ENCODE results near the gene CD109. TPM values are rescaled to one million over a fixed set of nuclear protein-coding genes. Genes with fewer than 3 reads are reported as not detected.
"Not testable (repeated sequence)": the region's sequence is repeated elsewhere in the genome, so short reads cannot be mapped to it uniquely, and the experiment has no call there.

CD109 gene
- total RNA-seq, 1 donor from 2014 or later = 1.2 TPM

DNA sequence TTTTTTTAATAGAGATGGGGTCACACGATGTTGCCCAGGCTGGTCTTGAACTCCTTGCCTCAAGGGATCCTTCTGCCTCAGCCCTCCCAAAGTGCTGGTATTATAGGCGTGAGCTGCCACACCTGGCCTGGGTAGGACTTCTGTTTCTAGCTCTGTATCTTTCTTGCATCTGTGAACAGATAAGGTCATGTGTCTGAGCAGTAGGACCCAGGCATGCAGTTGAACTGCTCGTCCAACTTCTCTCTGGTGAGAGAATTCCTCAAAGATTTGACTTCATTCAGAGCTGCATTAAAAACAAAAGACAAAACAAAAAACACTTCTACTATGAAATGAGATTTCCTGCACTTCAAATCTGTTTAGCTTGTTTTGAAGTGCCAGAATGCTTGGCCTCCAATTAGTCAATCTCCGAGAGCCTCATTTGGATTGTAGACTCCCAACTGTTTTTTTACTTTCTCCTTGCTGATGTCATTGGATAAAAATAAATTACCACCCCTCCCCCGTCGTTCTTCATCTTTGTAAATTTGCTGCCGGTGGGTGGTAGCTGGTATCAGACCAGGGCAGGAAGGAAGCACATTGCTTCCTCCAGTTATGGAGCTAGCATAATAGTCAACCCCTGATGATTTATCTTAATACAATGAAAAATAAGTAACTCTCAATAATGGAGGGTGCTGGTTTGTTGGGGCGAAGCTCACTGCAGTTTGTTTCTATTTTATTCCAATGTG, 17.6 kb downstream of the CD109 start:
- no peak for DNase-seq (ENCODE audit: low spot score)
- H3K27ac Mint-ChIP-seq = no peak overlapping the region
- H3K4me2 ChIP-seq = no peak overlapping the region

DNA sequence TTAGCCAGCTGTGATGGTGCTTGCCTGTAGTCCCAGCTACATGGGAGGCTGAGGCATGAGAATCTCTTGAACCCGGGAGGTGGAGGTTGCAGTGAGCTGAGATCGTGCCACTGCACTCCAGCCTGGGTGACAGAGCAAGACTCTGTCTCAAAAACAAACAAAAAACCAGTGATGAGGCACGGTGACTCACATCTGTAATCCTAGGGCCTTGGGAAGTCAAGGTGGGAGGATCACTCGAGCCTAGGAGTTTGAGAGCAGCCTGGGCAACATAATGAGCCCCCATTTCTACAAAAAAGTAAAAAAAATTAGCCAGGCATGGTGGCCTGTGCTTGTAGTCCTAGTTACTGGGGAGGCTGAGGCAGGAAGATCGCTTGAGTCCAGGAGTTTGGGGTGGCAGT, 19.1 kb downstream of the CD109 start:
- not testable (repeated sequence) for H3K4me1 ChIP-seq; H3K9me3 Mint-ChIP-seq; H3K4me2 ChIP-seq; H3K36me3 Mint-ChIP-seq; H3K27ac Mint-ChIP-seq; H3F3A ChIP-seq (ENCODE audit: low read depth); H3K27ac ChIP-seq; H3K4me3 ChIP-seq; H3K27me3 ChIP-seq; H3K4me1 Mint-ChIP-seq; H3K27me3 Mint-ChIP-seq (ENCODE audit: insufficient read depth, low read depth); H3K36me3 ChIP-seq; H2AFZ ChIP-seq (replicated peaks); H3K9me3 ChIP-seq (ENCODE audit: low read depth); H3K9ac ChIP-seq; H3K4me3 Mint-ChIP-seq; DNase-seq (ENCODE audit: low spot score); H3K79me2 ChIP-seq (ENCODE audit: low read depth); H4K20me1 ChIP-seq (ENCODE audit: low read depth)

More for the DNA sequence above, 17.6 kb downstream of the CD109 start:
- Histone ChIP-seq H3K9ac (no peak overlapping the region), H3F3A (ENCODE audit: low read depth) (no peaks in the 10 kb centered on the region), H3K27ac (no peak overlapping the region), H4K20me1 (ENCODE audit: low read depth) (no peaks in the 10 kb centered on the region), H3K4me3 (no peak overlapping the region), H3K9me3 (ENCODE audit: low read depth) (no peaks in the 10 kb centered on the region), H3K36me3 (no peaks in the 10 kb centered on the region), H3K4me1 (peaks cover 10% of the 10 kb centered on the region), H2AFZ (replicated peaks) (no peak overlapping the region), H3K27me3 (no peaks in the 10 kb centered on the region), H3K79me2 (ENCODE audit: low read depth) (no peaks in the 10 kb centered on the region)
- Mint-ChIP-seq H3K9me3 (no peaks in the 10 kb centered on the region), H3K27me3 (ENCODE audit: insufficient read depth, low read depth) (no peaks in the 10 kb centered on the region), H3K4me3 (no peak overlapping the region), H3K4me1 (peaks cover 9% of the 10 kb centered on the region), H3K36me3 (no peaks in the 10 kb centered on the region)
- TF ChIP-seq, protein P1, sequence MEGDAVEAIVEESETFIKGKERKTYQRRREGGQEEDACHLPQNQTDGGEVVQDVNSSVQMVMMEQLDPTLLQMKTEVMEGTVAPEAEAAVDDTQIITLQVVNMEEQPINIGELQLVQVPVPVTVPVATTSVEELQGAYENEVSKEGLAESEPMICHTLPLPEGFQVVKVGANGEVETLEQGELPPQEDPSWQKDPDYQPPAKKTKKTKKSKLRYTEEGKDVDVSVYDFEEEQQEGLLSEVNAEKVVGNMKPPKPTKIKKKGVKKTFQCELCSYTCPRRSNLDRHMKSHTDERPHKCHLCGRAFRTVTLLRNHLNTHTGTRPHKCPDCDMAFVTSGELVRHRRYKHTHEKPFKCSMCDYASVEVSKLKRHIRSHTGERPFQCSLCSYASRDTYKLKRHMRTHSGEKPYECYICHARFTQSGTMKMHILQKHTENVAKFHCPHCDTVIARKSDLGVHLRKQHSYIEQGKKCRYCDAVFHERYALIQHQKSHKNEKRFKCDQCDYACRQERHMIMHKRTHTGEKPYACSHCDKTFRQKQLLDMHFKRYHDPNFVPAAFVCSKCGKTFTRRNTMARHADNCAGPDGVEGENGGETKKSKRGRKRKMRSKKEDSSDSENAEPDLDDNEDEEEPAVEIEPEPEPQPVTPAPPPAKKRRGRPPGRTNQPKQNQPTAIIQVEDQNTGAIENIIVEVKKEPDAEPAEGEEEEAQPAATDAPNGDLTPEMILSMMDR (IDR thresholded peaks at IDR 0.05) = no peak
- no peak for TF ChIP-seq EZH2phosphoT487 (IDR thresholded peaks at IDR 0.05)
- TF ChIP-seq EZH2 (IDR thresholded peaks at IDR 0.05) = no peak

DNA sequence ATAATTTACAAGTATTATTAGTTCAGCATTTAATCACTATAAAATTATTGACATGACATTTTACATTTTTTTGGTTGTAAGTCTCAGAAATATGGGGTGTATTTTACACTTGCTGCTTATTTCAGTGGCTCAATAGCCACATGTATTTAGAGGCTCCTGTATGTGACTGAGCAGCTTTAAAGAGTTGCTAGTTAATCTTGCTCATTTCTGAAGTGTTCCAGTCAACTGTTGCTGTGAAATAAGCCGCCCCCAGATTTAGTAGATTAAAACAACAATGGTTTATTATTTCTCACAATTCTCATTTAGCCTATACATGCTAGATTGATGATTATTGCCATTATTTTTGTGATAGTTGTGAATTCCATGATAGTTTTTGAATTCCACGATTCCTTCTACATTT, 23.0 kb downstream of the CD109 start:
- no peaks in the 10 kb centered on the region for H3F3A ChIP-seq (ENCODE audit: low read depth)
- H3K4me1 Mint-ChIP-seq = peaks cover 5% of the 10 kb centered on the region
- no peaks in the 10 kb centered on the region for H3K27me3 ChIP-seq
- H3K4me2 ChIP-seq = no peak overlapping the region
- no peak overlapping the region for H3K27ac Mint-ChIP-seq
- peaks cover 4% of the 10 kb centered on the region for H3K4me1 ChIP-seq
- TF ChIP-seq, protein P1 (IDR thresholded peaks at IDR 0.05) = no peak
- TF ChIP-seq EZH2phosphoT487 (IDR thresholded peaks at IDR 0.05) = no peak
- no peaks in the 10 kb centered on the region for H3K27me3 Mint-ChIP-seq (ENCODE audit: insufficient read depth, low read depth)
- no peaks in the 10 kb centered on the region for H3K9me3 Mint-ChIP-seq
- H3K36me3 ChIP-seq = no peaks in the 10 kb centered on the region
- no peak overlapping the region for H3K9ac ChIP-seq
- H3K27ac ChIP-seq = no peak overlapping the region
- H2AFZ ChIP-seq (replicated peaks) = no peak overlapping the region
- H3K9me3 ChIP-seq (ENCODE audit: low read depth) = no peaks in the 10 kb centered on the region
- H3K4me3 ChIP-seq = no peak overlapping the region
- H3K36me3 Mint-ChIP-seq = no peaks in the 10 kb centered on the region
- H4K20me1 ChIP-seq (ENCODE audit: low read depth) = no peaks in the 10 kb centered on the region
- DNase-seq (ENCODE audit: low spot score) = no peak
- no peak overlapping the region for H3K4me3 Mint-ChIP-seq
- no peaks in the 10 kb centered on the region for H3K79me2 ChIP-seq (ENCODE audit: low read depth)

DNA sequence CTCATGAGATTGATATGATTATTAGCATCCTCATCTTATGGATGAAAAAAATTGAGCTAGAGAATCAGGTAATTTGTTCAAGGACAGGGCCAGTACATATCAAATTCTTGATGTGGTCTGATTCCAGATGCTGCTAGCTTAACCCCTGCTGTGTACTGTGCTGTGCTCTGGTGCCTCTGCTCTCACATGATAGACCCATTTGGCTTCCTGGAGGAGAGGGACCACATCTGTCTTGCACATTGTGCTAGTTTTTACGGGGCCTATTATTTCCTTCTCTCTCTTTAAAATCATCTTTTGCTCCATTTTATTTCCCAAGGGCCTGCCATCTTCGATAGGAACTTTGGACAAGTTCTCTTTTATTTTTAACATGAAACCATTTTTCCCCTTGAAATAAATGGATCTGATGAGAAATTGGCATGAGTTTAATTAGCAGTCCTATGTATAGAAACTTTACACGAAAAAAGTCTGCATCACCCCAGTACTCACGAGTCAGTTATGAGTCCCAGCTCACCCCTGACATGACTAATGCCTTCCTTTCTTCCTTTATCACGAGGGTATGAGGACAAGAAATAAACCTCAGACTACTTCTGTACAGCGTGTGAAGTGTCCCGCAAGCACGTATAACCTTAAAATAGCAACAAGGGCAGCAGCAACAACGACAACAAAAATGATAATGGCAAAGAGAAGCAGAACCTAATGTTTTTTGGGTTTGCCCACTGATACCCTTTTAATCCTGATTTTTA, 26.5 kb downstream of the CD109 start:
- DNase-seq (ENCODE audit: low spot score) = no peak
- Mint-ChIP-seq H3K4me3 (no peak overlapping the region), H3K9me3 (no peaks in the 10 kb centered on the region), H3K27me3 (ENCODE audit: insufficient read depth, low read depth) (no peaks in the 10 kb centered on the region), H3K27ac (no peak overlapping the region), H3K4me1 (no peaks in the 10 kb centered on the region), H3K36me3 (no peaks in the 10 kb centered on the region)
- H3F3A ChIP-seq (ENCODE audit: low read depth) = no peaks in the 10 kb centered on the region
- H3K9ac ChIP-seq = no peak overlapping the region
- H3K4me2 ChIP-seq = no peak overlapping the region
- no peak overlapping the region for H3K27ac ChIP-seq
- H2AFZ ChIP-seq (replicated peaks) = no peak overlapping the region
- no peaks in the 10 kb centered on the region for H3K27me3 ChIP-seq
- TF ChIP-seq, protein P1 (IDR thresholded peaks at IDR 0.05) = no peak
- TF ChIP-seq EZH2phosphoT487 (IDR thresholded peaks at IDR 0.05) = no peak
- TF ChIP-seq EZH2 (IDR thresholded peaks at IDR 0.05) = no peak
- H4K20me1 ChIP-seq (ENCODE audit: low read depth) = no peaks in the 10 kb centered on the region
- no peak overlapping the region for H3K4me3 ChIP-seq
- no peaks in the 10 kb centered on the region for H3K9me3 ChIP-seq (ENCODE audit: low read depth)
- no peaks in the 10 kb centered on the region for H3K36me3 ChIP-seq
- H3K4me1 ChIP-seq = no peaks in the 10 kb centered on the region
- H3K79me2 ChIP-seq (ENCODE audit: low read depth) = no peaks in the 10 kb centered on the region

DNA sequence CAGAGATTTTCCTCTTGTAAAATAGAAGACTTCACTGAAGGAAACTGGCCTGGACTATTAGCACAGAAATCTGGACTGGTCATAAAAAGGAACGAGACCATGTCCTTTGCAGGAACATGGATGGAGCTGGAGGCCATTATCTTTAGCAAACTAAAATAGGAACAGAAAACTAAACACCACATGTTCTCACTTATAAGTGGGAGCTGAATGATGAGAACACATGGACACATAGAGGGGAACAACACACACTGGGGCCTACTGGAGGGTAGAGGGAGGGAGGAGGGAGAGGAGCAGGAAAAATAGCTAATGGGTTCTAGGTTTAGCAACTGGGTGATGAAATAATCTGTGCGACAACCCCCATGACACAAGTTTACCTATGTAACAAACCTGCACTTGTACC, 27.5 kb downstream of the CD109 start:
- H3K27me3 ChIP-seq; H3K4me3 Mint-ChIP-seq; H3F3A ChIP-seq (ENCODE audit: low read depth); H3K79me2 ChIP-seq (ENCODE audit: low read depth); H3K9me3 ChIP-seq (ENCODE audit: low read depth); H3K4me3 ChIP-seq; H3K36me3 Mint-ChIP-seq; H3K4me1 Mint-ChIP-seq; H3K27me3 Mint-ChIP-seq (ENCODE audit: insufficient read depth, low read depth); DNase-seq (ENCODE audit: low spot score); H4K20me1 ChIP-seq (ENCODE audit: low read depth); H3K27ac ChIP-seq; H3K4me1 ChIP-seq; H3K9me3 Mint-ChIP-seq; H3K27ac Mint-ChIP-seq; H2AFZ ChIP-seq (replicated peaks); H3K36me3 ChIP-seq; H3K9ac ChIP-seq; H3K4me2 ChIP-seq: not testable (repeated sequence)
